Keratinocyte (primary cell): Measurements from ENCODE around the gene FGFBP2. TPM values are rescaled to one million over a fixed set of nuclear protein-coding genes. Genes with fewer than 3 reads are reported as not detected.
A peak's percentile ranks its signal among the peaks of the same experiment; 100 is the strongest.

Source experiments
- DNase-seq: peaks from one replicate; pipeline ENCODE4 v3.0.0-alpha.2; 2011; ENCODE audit warnings: low read depth, missing footprints, low spot score
- FAIRE-seq: peaks from 2 replicates; lab custom pipeline; 2011; peaks lifted over from hg19 to GRCh38; lab: Jason Lieb, UNC
- H2AFZ ChIP-seq: 2 replicates; pipeline ENCODE4 v1.6.0; 2012; ENCODE audit warnings: low read length, control low read depth, inconsistent platforms; ENCODE audit not compliant: control insufficient read depth
- H3K27ac ChIP-seq: 2 replicates; pipeline ENCODE4 v1.5.1; 2011; ENCODE audit warnings: low read length; ENCODE audit not compliant: control insufficient read depth, insufficient read depth
- H3K27me3 ChIP-seq: 3 replicates; pipeline ENCODE4 v1.6.0; 2011; ENCODE audit warnings: low read length; ENCODE audit not compliant: control insufficient read depth, insufficient read depth; ENCODE audit errors: extremely low read depth
- H3K36me3 ChIP-seq, 2 experiments: 2 replicates in 1 of 2; 3 replicates in 1 of 2; pipeline ENCODE4 v1.5.1; 2011; ENCODE audit warnings: low read length in 2 of 2, mild to moderate bottlenecking in 1 of 2; ENCODE audit not compliant: control insufficient read depth in 2 of 2, insufficient read depth in 2 of 2; ENCODE audit errors: extremely low read depth in 1 of 2
- H3K4me1 ChIP-seq: 3 replicates; pipeline ENCODE4 v1.5.1; 2011; ENCODE audit warnings: low read length; ENCODE audit not compliant: control insufficient read depth, insufficient read depth; ENCODE audit errors: extremely low read depth
- H3K4me2 ChIP-seq: 3 replicates; pipeline ENCODE4 v1.6.0; 2011; ENCODE audit warnings: low read depth, low read length; ENCODE audit not compliant: control insufficient read depth, insufficient read depth; ENCODE audit errors: extremely low read depth
- H3K4me3 ChIP-seq, 3 experiments: fragments of 200-600 bp in 1 of 3; sonication (generic) in 1 of 3; 2 replicates in 2 of 3; 3 replicates in 1 of 3; pipeline ENCODE4 v1.5.1; 2011 to 2016; ENCODE audit warnings: low read length in 3 of 3, mild to moderate bottlenecking in 3 of 3, control low read depth in 2 of 3, inconsistent platforms in 1 of 3, low read depth in 1 of 3, mixed read lengths in 1 of 3, mixed run types in 1 of 3, moderate library complexity in 1 of 3; ENCODE audit not compliant: control insufficient read depth in 2 of 3, insufficient read depth in 2 of 3; ENCODE audit errors: extremely low read depth in 1 of 3
- H3K79me2 ChIP-seq: 2 replicates; pipeline ENCODE4 v1.6.0; 2012; ENCODE audit warnings: low read length; ENCODE audit not compliant: control insufficient read depth, insufficient read depth
- H3K9ac ChIP-seq: 3 replicates; pipeline ENCODE4 v1.6.0; 2011; ENCODE audit warnings: low read length; ENCODE audit not compliant: control insufficient read depth, insufficient read depth; ENCODE audit errors: extremely low read depth
- H3K9me1 ChIP-seq: 3 replicates; pipeline ENCODE4 v1.6.0; 2011; ENCODE audit warnings: low read length; ENCODE audit not compliant: control insufficient read depth, insufficient read depth; ENCODE audit errors: extremely low read depth
- H3K9me3 ChIP-seq: 2 replicates; pipeline ENCODE4 v1.5.1; 2012; ENCODE audit warnings: low read depth, low read length; ENCODE audit not compliant: control insufficient read depth
- H4K20me1 ChIP-seq: 3 replicates; pipeline ENCODE4 v1.6.0; 2011; ENCODE audit warnings: low read length; ENCODE audit not compliant: control insufficient read depth, insufficient read depth; ENCODE audit errors: extremely low read depth
- EZH2 ChIP-seq: IDR thresholded peaks from one replicate; pipeline ENCODE4 v1.6.1; 2012; ENCODE audit warnings: inconsistent platforms, mild to moderate bottlenecking, low read length, moderate library complexity
- dilution Hi-C: fragments of 300-500 bp; cut with MboI; formaldehyde crosslinking; loops from one replicate; pipeline ENCODE4 v1.7.0; 2020; ENCODE audit warnings: low sequenced_read_pairs; ENCODE audit not compliant: extremely low pct_ligation_motif_present
- polyA plus RNA-seq, 5 experiments: library from polyadenylated mRNA; depleted of rRNA in 3 of 5; stranded (reverse) in 3 of 5; stranded (forward) in 1 of 5; unstranded in 1 of 5; fragments of >200 nt; gene quantifications; 1 replicate in 1 of 5; 2 replicates in 3 of 5; 3 replicates in 1 of 5; pipeline versions ENCODE4 v1.2.1 to v1.2.3, GENCODE V29; 2011 to 2012; ENCODE audit warnings: missing spikeins in 2 of 5, low read depth in 1 of 5, low replicate concordance in 1 of 5
- TF ChIP-seq, protein P1 (sequence below), 3 experiments: IDR thresholded peaks in 1 of 3; conservative IDR thresholded peaks in 1 of 3; optimal IDR thresholded peaks in 1 of 3; 2 replicates in 2 of 3; 3 replicates in 1 of 3; pipeline versions ENCODE3 to v1.5.1; 2011; ENCODE audit warnings: low read length in 3 of 3, mild to moderate bottlenecking in 3 of 3, moderate library complexity in 2 of 3, control low read depth in 1 of 3, inconsistent platforms in 1 of 3; ENCODE audit not compliant: insufficient read depth in 2 of 3; ENCODE audit errors: extremely low read depth in 1 of 3

Gene FGFBP2
- polyA plus RNA-seq, 1 donor (not counting 4 experiments of a cell fraction or from before 2014, with no cell fraction given): not detected

DNA sequence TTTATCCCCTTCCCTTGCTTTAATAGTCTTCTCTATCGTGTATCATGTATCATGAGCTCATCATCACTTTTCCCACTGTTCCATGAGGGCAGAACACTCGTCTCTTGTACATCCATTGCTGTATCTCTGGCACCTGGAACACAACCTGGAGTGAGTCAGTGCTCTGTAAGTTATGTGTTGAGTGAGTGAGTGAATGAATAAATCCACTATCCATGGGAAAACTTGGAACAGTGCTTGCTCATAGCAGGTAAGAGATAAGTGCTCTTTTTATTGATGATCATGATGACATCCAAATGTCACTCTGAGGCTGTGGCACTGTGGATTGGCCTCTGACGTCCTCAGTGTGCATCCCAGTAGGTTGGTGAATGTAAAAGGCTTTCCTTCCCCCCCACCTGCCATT lies 28.7 kb downstream of the FGFBP2 start:
- Histone ChIP-seq H3K9ac (no peak overlapping the region), H3K4me3 (no peak overlapping the region), H4K20me1 (peaks cover 11% of the 10 kb centered on the region), H3K9me1 (peaks cover 3% of the 10 kb centered on the region), H3K27ac (peak overlapping the region; percentile 91), H3K9me3 (no peaks in the 10 kb centered on the region), H2AFZ (no peak overlapping the region), H3K4me1 (peaks cover 36% of the 10 kb centered on the region), H3K36me3 (peaks cover 11 to 25% of the 10 kb centered on the region in 2 experiments), H3K79me2 (peaks cover 24% of the 10 kb centered on the region), H3K27me3 (no peaks in the 10 kb centered on the region), H3K4me2 (peak overlapping the region; percentile 97)
- dilution Hi-C loops: no loop called here
- TF ChIP-seq EZH2: no peak
- DNase-seq: no peak
- FAIRE-seq: peak; percentile 98

DNA sequence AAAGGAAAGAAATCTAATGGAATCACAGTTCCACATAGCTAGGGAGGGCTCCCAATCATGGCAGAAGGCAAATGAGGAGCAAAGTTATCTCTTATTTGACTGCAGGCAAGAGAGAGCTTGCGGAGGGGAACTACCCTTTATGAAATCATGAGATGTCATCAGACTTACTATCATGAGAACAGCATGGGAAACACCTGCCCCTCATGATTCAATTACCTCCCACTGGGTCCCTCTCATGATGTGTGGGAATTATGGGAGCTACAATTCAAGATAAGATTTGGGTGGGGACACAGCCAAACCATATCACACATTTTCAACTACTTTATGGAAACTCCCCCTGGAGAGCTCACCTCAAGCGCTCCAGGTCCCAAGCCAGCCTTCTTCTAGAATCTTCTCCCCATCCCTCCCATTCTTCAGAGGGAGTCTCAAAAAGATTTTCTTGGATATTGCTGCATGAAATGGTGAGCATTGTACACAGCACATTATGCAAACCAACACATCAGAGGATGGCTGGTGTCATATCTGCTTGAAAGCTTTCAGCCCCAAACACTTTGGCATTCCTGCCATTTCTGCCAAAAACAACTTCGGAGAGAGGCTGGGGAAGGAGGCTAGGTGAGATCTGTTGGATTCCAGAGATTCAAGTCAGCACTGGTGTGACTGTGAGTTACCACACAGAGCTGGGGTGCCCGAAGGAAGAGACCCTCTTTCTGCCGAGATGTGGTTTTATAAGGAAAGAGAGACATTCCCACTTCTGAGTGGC lies 31.3 kb downstream of the FGFBP2 start:
- no peaks in the 10 kb centered on the region for H3K27me3 ChIP-seq
- no peak overlapping the region for H3K9ac ChIP-seq
- peaks cover 11 to 18% of the 10 kb centered on the region in 2 experiments for H3K36me3 ChIP-seq
- peaks cover 3% of the 10 kb centered on the region for H3K9me1 ChIP-seq
- H3K4me2 ChIP-seq: no peak overlapping the region
- H3K9me3 ChIP-seq: no peaks in the 10 kb centered on the region
- peaks cover 7% of the 10 kb centered on the region for H4K20me1 ChIP-seq
- no peak overlapping the region for H2AFZ ChIP-seq
- peaks cover 10% of the 10 kb centered on the region for H3K79me2 ChIP-seq
- TF ChIP-seq, protein P1, sequence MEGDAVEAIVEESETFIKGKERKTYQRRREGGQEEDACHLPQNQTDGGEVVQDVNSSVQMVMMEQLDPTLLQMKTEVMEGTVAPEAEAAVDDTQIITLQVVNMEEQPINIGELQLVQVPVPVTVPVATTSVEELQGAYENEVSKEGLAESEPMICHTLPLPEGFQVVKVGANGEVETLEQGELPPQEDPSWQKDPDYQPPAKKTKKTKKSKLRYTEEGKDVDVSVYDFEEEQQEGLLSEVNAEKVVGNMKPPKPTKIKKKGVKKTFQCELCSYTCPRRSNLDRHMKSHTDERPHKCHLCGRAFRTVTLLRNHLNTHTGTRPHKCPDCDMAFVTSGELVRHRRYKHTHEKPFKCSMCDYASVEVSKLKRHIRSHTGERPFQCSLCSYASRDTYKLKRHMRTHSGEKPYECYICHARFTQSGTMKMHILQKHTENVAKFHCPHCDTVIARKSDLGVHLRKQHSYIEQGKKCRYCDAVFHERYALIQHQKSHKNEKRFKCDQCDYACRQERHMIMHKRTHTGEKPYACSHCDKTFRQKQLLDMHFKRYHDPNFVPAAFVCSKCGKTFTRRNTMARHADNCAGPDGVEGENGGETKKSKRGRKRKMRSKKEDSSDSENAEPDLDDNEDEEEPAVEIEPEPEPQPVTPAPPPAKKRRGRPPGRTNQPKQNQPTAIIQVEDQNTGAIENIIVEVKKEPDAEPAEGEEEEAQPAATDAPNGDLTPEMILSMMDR (optimal IDR thresholded peaks at IDR 0.05 in 1 of 3, IDR thresholded peaks at IDR 0.05 in 1 of 3, conservative IDR thresholded peaks at IDR 0.05 in 1 of 3; ENCODE audit: extremely low read depth in 1 of 3, insufficient read depth in 2 of 3, low read length in 3 of 3): no peak
- TF ChIP-seq EZH2: no peak
- FAIRE-seq: no peak
- no peak overlapping the region for H3K27ac ChIP-seq
- H3K4me1 ChIP-seq: peaks cover 26% of the 10 kb centered on the region
- dilution Hi-C loops: no loop called here
- H3K4me3 ChIP-seq: no peak overlapping the region
- DNase-seq: no peak
